ENCODE results near the gene TSPAN9. TPM values are rescaled to one million over a fixed set of nuclear protein-coding genes. Genes with fewer than 3 reads are reported as not detected.

TSPAN9 gene
- total RNA-seq, 3 donors from 2014 or later (not counting 1 experiment from before 2014, with no cell fraction given), result 0.86 to 1.6 (median 1.1) TPM

DNA sequence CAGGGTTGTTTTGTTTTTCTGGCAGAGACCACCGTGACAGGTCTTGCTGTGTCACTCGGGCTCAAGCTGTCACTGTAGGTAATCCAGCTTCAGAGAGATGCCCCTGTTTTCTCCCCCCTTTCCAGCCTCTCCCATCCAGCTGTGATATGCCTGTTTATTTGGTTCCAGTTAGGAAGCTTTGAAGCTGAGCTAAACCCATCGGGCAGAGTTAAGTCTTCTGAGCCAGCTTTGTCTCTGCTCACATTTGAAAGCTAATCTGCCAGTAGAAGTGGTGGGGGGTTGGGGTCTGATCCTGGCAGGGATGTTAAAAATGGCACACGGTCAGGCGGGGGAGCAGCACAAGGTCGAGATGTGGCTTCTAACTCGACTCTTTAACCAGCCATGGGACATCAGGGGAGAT lies 130.0 kb downstream of the TSPAN9 start:
- no peaks in the 10 kb centered on the region for H3K9me3 Mint-ChIP-seq
- Histone ChIP-seq H3K4me1 (ENCODE audit: control insufficient read depth, insufficient read depth, low read length) (no peaks in the 10 kb centered on the region), H3K9me3 (ENCODE audit: control insufficient read depth, insufficient read depth, low read length) (no peaks in the 10 kb centered on the region), H3K36me3 (ENCODE audit: control insufficient read depth, insufficient read depth, low read length) (no peaks in the 10 kb centered on the region), H3K4me3 (ENCODE audit: low read length) (no peak overlapping the region), H3K27me3 (ENCODE audit: control insufficient read depth, insufficient read depth, low read length) (peaks cover 7% of the 10 kb centered on the region), H3K27ac (ENCODE audit: low read length) (no peak overlapping the region)
- DNase-seq, result no peak
- H3K36me3 Mint-ChIP-seq, result no peaks in the 10 kb centered on the region
- peaks cover 12 to 15% of the 10 kb centered on the region in 2 donors for H3K27me3 Mint-ChIP-seq (ENCODE audit: low read depth in 2 of 2)
- intact Hi-C loops (cut with micrococcal nuclease), result no loop called here
- H3K4me3 Mint-ChIP-seq, result no peak overlapping the region
- no peaks in the 10 kb centered on the region for H3K4me1 Mint-ChIP-seq
- ATAC-seq, result no peak
- WGBS (ENCODE audit: insufficient coverage), result 81% methylated on average over 7 of the region's 7 CpGs
- no peak overlapping the region for H3K27ac Mint-ChIP-seq
- TF ChIP-seq, protein P1, sequence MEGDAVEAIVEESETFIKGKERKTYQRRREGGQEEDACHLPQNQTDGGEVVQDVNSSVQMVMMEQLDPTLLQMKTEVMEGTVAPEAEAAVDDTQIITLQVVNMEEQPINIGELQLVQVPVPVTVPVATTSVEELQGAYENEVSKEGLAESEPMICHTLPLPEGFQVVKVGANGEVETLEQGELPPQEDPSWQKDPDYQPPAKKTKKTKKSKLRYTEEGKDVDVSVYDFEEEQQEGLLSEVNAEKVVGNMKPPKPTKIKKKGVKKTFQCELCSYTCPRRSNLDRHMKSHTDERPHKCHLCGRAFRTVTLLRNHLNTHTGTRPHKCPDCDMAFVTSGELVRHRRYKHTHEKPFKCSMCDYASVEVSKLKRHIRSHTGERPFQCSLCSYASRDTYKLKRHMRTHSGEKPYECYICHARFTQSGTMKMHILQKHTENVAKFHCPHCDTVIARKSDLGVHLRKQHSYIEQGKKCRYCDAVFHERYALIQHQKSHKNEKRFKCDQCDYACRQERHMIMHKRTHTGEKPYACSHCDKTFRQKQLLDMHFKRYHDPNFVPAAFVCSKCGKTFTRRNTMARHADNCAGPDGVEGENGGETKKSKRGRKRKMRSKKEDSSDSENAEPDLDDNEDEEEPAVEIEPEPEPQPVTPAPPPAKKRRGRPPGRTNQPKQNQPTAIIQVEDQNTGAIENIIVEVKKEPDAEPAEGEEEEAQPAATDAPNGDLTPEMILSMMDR (IDR thresholded peaks at IDR 0.05), result no peak

DNA sequence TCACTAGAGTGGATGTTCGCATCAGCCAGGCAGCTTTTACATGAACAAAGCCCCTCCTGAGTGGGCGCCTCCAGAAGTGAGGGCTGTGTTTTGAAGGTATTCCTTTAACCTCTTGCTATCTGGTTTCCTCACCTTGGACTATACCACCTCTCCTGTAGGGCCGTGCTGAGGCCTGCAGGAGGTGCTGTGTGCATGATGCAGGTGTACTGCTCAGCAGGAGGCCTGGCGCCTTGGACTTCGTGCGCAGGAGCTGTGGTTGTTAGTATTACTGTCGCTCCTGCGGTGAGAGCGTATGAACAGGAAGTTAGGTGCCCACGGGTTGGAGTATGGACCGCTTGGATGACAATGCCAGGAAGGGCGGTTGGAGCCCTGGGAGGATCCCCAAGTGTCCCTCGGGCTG lies 130.7 kb downstream of the TSPAN9 start:
- H3K4me1 ChIP-seq (ENCODE audit: control insufficient read depth, insufficient read depth, low read length), result no peaks in the 10 kb centered on the region
- WGBS (ENCODE audit: insufficient coverage), result 74% methylated on average over 13 of the region's 13 CpGs
- H3K9me3 ChIP-seq (ENCODE audit: control insufficient read depth, insufficient read depth, low read length), result no peaks in the 10 kb centered on the region
- no peak for ATAC-seq
- no peak overlapping the region for H3K27ac ChIP-seq (ENCODE audit: low read length)
- Mint-ChIP-seq H3K9me3 (no peaks in the 10 kb centered on the region), H3K27me3 (ENCODE audit: low read depth in 2 of 2) (peaks cover 10 to 17% of the 10 kb centered on the region in 2 donors), H3K4me3 (no peak overlapping the region), H3K36me3 (no peaks in the 10 kb centered on the region), H3K27ac (no peak overlapping the region), H3K4me1 (no peaks in the 10 kb centered on the region)
- DNase-seq, result no peak
- intact Hi-C loops (cut with micrococcal nuclease), result no loop called here
- no peak overlapping the region for H3K4me3 ChIP-seq (ENCODE audit: low read length)
- peaks cover 2% of the 10 kb centered on the region for H3K27me3 ChIP-seq (ENCODE audit: control insufficient read depth, insufficient read depth, low read length)
- no peaks in the 10 kb centered on the region for H3K36me3 ChIP-seq (ENCODE audit: control insufficient read depth, insufficient read depth, low read length)
- TF ChIP-seq, protein P1 (IDR thresholded peaks at IDR 0.05), result no peak

DNA sequence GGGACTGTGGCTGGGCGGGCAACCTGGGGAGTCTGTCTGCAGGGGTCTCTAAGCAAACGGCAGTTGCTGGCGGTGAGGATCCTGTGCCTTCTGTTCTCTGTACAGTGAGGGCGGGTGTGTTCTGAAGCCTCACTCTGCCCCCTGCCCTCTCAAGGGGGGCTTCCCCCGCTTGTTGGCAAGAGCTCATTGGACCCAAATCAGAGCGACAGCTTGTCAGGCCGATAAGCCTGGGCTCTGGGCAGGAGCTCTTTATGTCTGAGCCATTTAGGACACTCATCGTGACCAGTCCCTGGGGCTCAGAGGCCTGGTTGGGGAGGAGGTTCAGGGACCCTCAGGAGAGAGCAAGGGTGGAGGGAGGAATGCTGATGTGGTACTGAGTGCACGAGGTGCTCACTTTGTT lies 136.0 kb downstream of the TSPAN9 start:
- H3K36me3 ChIP-seq (ENCODE audit: control insufficient read depth, insufficient read depth, low read length), result no peaks in the 10 kb centered on the region
- Mint-ChIP-seq H3K36me3 (no peaks in the 10 kb centered on the region), H3K4me1 (no peaks in the 10 kb centered on the region), H3K27ac (no peak overlapping the region), H3K27me3 (ENCODE audit: low read depth in 2 of 2) (peaks cover 0 to 7% of the 10 kb centered on the region in 2 donors), H3K4me3 (no peak overlapping the region), H3K9me3 (no peaks in the 10 kb centered on the region)
- intact Hi-C loops (cut with micrococcal nuclease), result no loop called here
- TF ChIP-seq, protein P1 (IDR thresholded peaks at IDR 0.05), result no peak
- no peak overlapping the region for H3K4me3 ChIP-seq (ENCODE audit: low read length)
- 83% methylated on average over 8 of the region's 9 CpGs for WGBS (ENCODE audit: insufficient coverage)
- ATAC-seq, result no peak
- H3K4me1 ChIP-seq (ENCODE audit: control insufficient read depth, insufficient read depth, low read length), result no peaks in the 10 kb centered on the region
- no peak for DNase-seq
- H3K9me3 ChIP-seq (ENCODE audit: control insufficient read depth, insufficient read depth, low read length), result no peaks in the 10 kb centered on the region
- H3K27me3 ChIP-seq (ENCODE audit: control insufficient read depth, insufficient read depth, low read length), result no peaks in the 10 kb centered on the region
- no peak overlapping the region for H3K27ac ChIP-seq (ENCODE audit: low read length)

DNA sequence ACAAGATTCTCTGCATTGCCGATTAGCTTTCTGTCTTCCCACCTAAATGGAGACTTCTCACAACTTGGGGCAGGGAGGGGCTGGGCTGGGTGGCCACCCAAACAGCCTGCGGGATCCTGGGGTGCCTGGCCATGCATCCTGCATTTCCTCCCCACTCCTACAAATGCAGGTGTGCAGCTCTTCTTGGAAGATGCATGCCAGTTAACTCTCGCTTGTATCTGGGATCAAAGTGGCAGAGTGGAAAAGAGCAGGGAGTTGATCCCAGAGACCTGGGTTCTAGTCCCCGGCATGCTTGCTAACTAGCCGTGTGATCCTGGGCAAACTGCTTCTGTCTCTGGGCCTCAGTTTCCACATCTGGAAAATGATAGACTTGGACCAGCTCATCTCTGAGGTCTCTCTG lies 136.6 kb downstream of the TSPAN9 start:
- Mint-ChIP-seq H3K4me3 (no peak overlapping the region), H3K36me3 (no peaks in the 10 kb centered on the region), H3K4me1 (no peaks in the 10 kb centered on the region), H3K27me3 (ENCODE audit: low read depth in 2 of 2) (peaks cover 0 to 7% of the 10 kb centered on the region in 2 donors), H3K9me3 (no peaks in the 10 kb centered on the region), H3K27ac (no peak overlapping the region)
- TF ChIP-seq, protein P1 (IDR thresholded peaks at IDR 0.05), result no peak
- Histone ChIP-seq H3K27me3 (ENCODE audit: control insufficient read depth, insufficient read depth, low read length) (no peaks in the 10 kb centered on the region), H3K36me3 (ENCODE audit: control insufficient read depth, insufficient read depth, low read length) (no peaks in the 10 kb centered on the region), H3K4me1 (ENCODE audit: control insufficient read depth, insufficient read depth, low read length) (no peaks in the 10 kb centered on the region), H3K27ac (ENCODE audit: low read length) (no peak overlapping the region), H3K4me3 (ENCODE audit: low read length) (no peak overlapping the region), H3K9me3 (ENCODE audit: control insufficient read depth, insufficient read depth, low read length) (no peaks in the 10 kb centered on the region)
- intact Hi-C loops (cut with micrococcal nuclease), result no loop called here
- 92% methylated on average over 5 of the region's 5 CpGs for WGBS (ENCODE audit: insufficient coverage)
- DNase-seq, result no peak
- ATAC-seq, result no peak

Data from natural killer cell (primary cell).